Choroid plexus epithelial cell (primary cell): ENCODE measurements around the gene CAPN15.

Experiments
- DNase-seq: peaks from one replicate; pipeline ENCODE4 v3.0.0-alpha.2; 2010; ENCODE audit warnings: low read depth
- H3K4me3 ChIP-seq: 2 replicates; pipeline ENCODE4 v1.5.1; 2011; ENCODE audit warnings: low read depth, mild to moderate bottlenecking, control low read depth, low read length, moderate library complexity
- TF ChIP-seq, protein P1 (sequence below): conservative IDR thresholded peaks from 2 replicates; pipeline ENCODE4 v1.5.1; 2011; ENCODE audit warnings: low read depth, mild to moderate bottlenecking, control low read depth, inconsistent platforms, low read length, moderate library complexity

CAPN15 gene

GRCh38 chr16:578870-579405 is 51.4 kb downstream of the CAPN15 start:
- peak overlapping the region; percentile 25 for H3K4me3 ChIP-seq
- peak; percentile 85 for DNase-seq
- TF ChIP-seq, protein P1, sequence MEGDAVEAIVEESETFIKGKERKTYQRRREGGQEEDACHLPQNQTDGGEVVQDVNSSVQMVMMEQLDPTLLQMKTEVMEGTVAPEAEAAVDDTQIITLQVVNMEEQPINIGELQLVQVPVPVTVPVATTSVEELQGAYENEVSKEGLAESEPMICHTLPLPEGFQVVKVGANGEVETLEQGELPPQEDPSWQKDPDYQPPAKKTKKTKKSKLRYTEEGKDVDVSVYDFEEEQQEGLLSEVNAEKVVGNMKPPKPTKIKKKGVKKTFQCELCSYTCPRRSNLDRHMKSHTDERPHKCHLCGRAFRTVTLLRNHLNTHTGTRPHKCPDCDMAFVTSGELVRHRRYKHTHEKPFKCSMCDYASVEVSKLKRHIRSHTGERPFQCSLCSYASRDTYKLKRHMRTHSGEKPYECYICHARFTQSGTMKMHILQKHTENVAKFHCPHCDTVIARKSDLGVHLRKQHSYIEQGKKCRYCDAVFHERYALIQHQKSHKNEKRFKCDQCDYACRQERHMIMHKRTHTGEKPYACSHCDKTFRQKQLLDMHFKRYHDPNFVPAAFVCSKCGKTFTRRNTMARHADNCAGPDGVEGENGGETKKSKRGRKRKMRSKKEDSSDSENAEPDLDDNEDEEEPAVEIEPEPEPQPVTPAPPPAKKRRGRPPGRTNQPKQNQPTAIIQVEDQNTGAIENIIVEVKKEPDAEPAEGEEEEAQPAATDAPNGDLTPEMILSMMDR, result peak; percentile 85

GRCh38 chr16:580141-580945 is 52.8 kb downstream of the CAPN15 start:
- DNase-seq, result no peak
- TF ChIP-seq, protein P1, result no peak
- H3K4me3 ChIP-seq, result no peak overlapping the region

GRCh38 chr16:580946-581498 is 53.5 kb downstream of the CAPN15 start:
- TF ChIP-seq, protein P1, result no peak

DNA sequence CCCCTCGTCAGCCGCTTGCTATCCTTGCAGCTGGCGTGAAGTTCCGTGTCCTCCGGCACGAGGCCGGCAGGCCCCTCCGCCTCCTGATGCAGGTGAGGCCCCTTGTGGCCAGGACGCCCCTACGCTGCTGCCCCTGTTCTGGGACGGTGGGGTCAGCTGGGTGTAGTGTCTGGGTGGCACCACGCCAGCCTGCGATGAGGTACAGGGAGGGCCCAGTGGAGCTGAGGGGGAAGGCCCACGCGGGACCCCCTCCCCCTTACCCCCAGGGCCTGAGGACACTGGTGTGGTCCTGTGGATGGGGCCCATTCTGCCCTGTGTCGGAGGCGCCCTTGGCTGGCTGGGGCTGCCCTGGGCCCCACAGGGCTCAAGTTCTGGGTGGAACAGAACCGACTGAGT is 54.7 kb downstream of the CAPN15 start:
- TF ChIP-seq, protein P1, result no peak
- no peak overlapping the region for H3K4me3 ChIP-seq
- no peak for DNase-seq

More at GRCh38 chr16:580946-581498, 53.5 kb downstream of the CAPN15 start:
- no peak for DNase-seq
- H3K4me3 ChIP-seq, result no peak overlapping the region

GRCh38 chr16:582614-583331 is 55.3 kb downstream of the CAPN15 start:
- no peak for DNase-seq
- TF ChIP-seq, protein P1, result no peak
- H3K4me3 ChIP-seq, result no peak overlapping the region

- TF ChIP-seq, protein P1, result no peak
- no peak for DNase-seq
- no peak overlapping the region for H3K4me3 ChIP-seq
These were observed 55.9 kb downstream of the CAPN15 start for GRCh38 chr16:583470-583814.
